ENCODE measurements around the gene ALS2. TPM values are rescaled to one million over a fixed set of nuclear protein-coding genes. Genes with fewer than 3 reads are reported as not detected.
"Not testable (repeated sequence)": the region's sequence is repeated elsewhere in the genome, so short reads cannot be mapped to it uniquely, and the experiment has no call there.

Gene ALS2
- total RNA-seq, 2 experiments from 2014 or later, result 7.0 to 7.2 TPM

GRCh38 chr2:201765799-201766198, 14.9 kb downstream of the ALS2 start:
- no peak overlapping the region for H3K27ac Mint-ChIP-seq
- ATAC-seq (ENCODE audit: poor library complexity) (no peak), DNase-seq (no peak)
- no peak overlapping the region for H3K4me3 ChIP-seq (ENCODE audit: low read length)
- TF ChIP-seq CTCF (IDR thresholded peaks at IDR 0.05), result no peak
- H3K36me3 ChIP-seq (ENCODE audit: insufficient read depth, low read length), result peaks cover 18% of the 10 kb centered on the region
- no peaks in the 10 kb centered on the region for H3K4me1 Mint-ChIP-seq (ENCODE audit: low read depth)
- H3K27me3 ChIP-seq (ENCODE audit: control insufficient read depth in 1 of 2, insufficient read depth in 2 of 2, low read length in 2 of 2), result no peaks in the 10 kb centered on the region
- H3K9me3 Mint-ChIP-seq, result no peaks in the 10 kb centered on the region
- ChIA-PET POLR2A (no interaction called here), CTCF (no interaction called here)
- intact Hi-C loops (cut with DNase I, micrococcal nuclease), result no loop called here
- no peaks in the 10 kb centered on the region for H3K9me3 ChIP-seq (ENCODE audit: control insufficient read depth in 1 of 2, insufficient read depth in 1 of 2, low read length in 2 of 2)
- H3K27me3 Mint-ChIP-seq, result no peaks in the 10 kb centered on the region
- H3K36me3 Mint-ChIP-seq (ENCODE audit: low read depth), result peaks cover 36% of the 10 kb centered on the region
- no peak overlapping the region for H3K4me3 Mint-ChIP-seq
- H3K27ac ChIP-seq (ENCODE audit: low read depth in 1 of 2, low read length in 2 of 2), result no peak overlapping the region
- no peaks in the 10 kb centered on the region for H3K4me1 ChIP-seq (ENCODE audit: insufficient read depth, low read length)

- DNase-seq; H3K27me3 Mint-ChIP-seq; H3K9me3 Mint-ChIP-seq; H3K27ac ChIP-seq (ENCODE audit: low read depth in 1 of 2, low read length in 2 of 2); H3K4me1 ChIP-seq (ENCODE audit: insufficient read depth, low read length); H3K27ac Mint-ChIP-seq; H3K4me3 ChIP-seq (ENCODE audit: low read length); H3K4me1 Mint-ChIP-seq (ENCODE audit: low read depth); intact Hi-C loops (cut with DNase I, micrococcal nuclease); H3K9me3 ChIP-seq (ENCODE audit: control insufficient read depth in 1 of 2, insufficient read depth in 1 of 2, low read length in 2 of 2); ATAC-seq (ENCODE audit: poor library complexity); H3K4me3 Mint-ChIP-seq; H3K27me3 ChIP-seq (ENCODE audit: control insufficient read depth in 1 of 2, insufficient read depth in 2 of 2, low read length in 2 of 2): not testable (repeated sequence)
- CTCF ChIA-PET, result interaction anchor here (1.0 kb wide), 1 partner anchor 16 kb away, joined by 3 read pairs; the partner anchor contains the start of gene ALS2
- H3K36me3 Mint-ChIP-seq (ENCODE audit: low read depth), result peaks cover 36% of the 10 kb centered on the region
- peaks cover 26% of the 10 kb centered on the region for H3K36me3 ChIP-seq (ENCODE audit: insufficient read depth, low read length)
- POLR2A ChIA-PET, result interaction anchor here (1.4 kb wide), 1 partner anchor 16 kb away, joined by 3 read pairs; the partner anchor contains the start of gene ALS2
Observed at GRCh38 chr2:201764469-201764868, 16.3 kb downstream of the ALS2 start.

DNA sequence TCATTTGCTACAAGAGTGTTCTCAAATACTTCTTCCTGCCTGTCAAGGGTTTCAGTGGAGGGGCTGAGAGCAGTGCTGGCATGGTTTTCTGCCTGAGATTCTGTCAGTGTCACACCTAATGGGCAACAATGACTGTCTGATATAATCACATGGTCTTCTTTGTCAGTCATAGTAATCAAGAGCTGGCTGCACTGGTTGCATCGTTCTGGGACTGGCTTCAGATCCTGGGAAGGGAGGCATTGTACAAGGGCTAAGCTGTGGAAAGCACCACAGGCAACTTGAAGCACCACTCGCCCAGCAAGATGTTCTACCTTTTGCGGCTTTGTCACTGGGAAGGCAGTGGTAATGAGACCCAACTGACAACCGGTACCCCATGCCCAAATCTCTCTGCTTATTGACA, 19.6 kb downstream of the ALS2 start:
- intact Hi-C loops (cut with DNase I, micrococcal nuclease), result no loop called here

More for the DNA sequence above, 19.6 kb downstream of the ALS2 start:
- Mint-ChIP-seq H3K27me3 (no peaks in the 10 kb centered on the region), H3K36me3 (ENCODE audit: low read depth) (peaks cover 40% of the 10 kb centered on the region), H3K4me1 (ENCODE audit: low read depth) (no peaks in the 10 kb centered on the region), H3K9me3 (no peaks in the 10 kb centered on the region), H3K4me3 (no peak overlapping the region), H3K27ac (no peak overlapping the region)
- no peaks in the 10 kb centered on the region for H3K27me3 ChIP-seq (ENCODE audit: control insufficient read depth in 1 of 2, insufficient read depth in 2 of 2, low read length in 2 of 2)
- H3K27ac ChIP-seq (ENCODE audit: low read depth in 1 of 2, low read length in 2 of 2), result no peak overlapping the region
- DNase-seq, result no peak
- no peaks in the 10 kb centered on the region for H3K4me1 ChIP-seq (ENCODE audit: insufficient read depth, low read length)
- TF ChIP-seq CTCF (IDR thresholded peaks at IDR 0.05), result no peak
- ATAC-seq (ENCODE audit: poor library complexity), result no peak
- CTCF ChIA-PET, result no interaction called here
- H3K4me3 ChIP-seq (ENCODE audit: low read length), result no peak overlapping the region
- peaks cover 26% of the 10 kb centered on the region for H3K36me3 ChIP-seq (ENCODE audit: insufficient read depth, low read length)
- no peaks in the 10 kb centered on the region for H3K9me3 ChIP-seq (ENCODE audit: control insufficient read depth in 1 of 2, insufficient read depth in 1 of 2, low read length in 2 of 2)
- POLR2A ChIA-PET, result no interaction called here

Measured in CD4-positive, alpha-beta T cell (primary cell).